HS-5 (cell line): Measurements from ENCODE around the gene WIPF1.

Experiments used
- DNase-seq: peaks from one replicate; pipeline ENCODE4 v3.0.0-alpha.2; 2012; ENCODE audit warnings: low read depth

The WIPF1 gene

GRCh38 chr2:174595116-174595809 lies 2.3 kb downstream of the WIPF1 start:
- DNase-seq, result no peak

- no peak for DNase-seq
Observed at GRCh38 chr2:174594456-174594855, 3.1 kb downstream of the WIPF1 start.

GRCh38 chr2:174593574-174594203 lies 3.9 kb downstream of the WIPF1 start:
- peak; percentile 46 for DNase-seq

- no peak for DNase-seq
Observed at GRCh38 chr2:174593041-174593440, 4.6 kb downstream of the WIPF1 start.

- no peak for DNase-seq
Observed at GRCh38 chr2:174591740-174592139, 5.9 kb downstream of the WIPF1 start.

- DNase-seq, result no peak
Observed at GRCh38 chr2:174590928-174591648, 6.5 kb downstream of the WIPF1 start.

GRCh38 chr2:174590346-174590745 lies 7.3 kb downstream of the WIPF1 start:
- no peak for DNase-seq

GRCh38 chr2:174589334-174589733 lies 8.3 kb downstream of the WIPF1 start:
- no peak for DNase-seq

GRCh38 chr2:174588463-174588862 lies 9.1 kb downstream of the WIPF1 start:
- no peak for DNase-seq

GRCh38 chr2:174587579-174587978 lies 10.0 kb downstream of the WIPF1 start:
- DNase-seq, result no peak

- DNase-seq, result no peak
Observed at GRCh38 chr2:174586418-174587295, 10.9 kb downstream of the WIPF1 start.

- DNase-seq, result no peak
Observed at GRCh38 chr2:174585657-174586252, 11.8 kb downstream of the WIPF1 start.

- DNase-seq, result no peak
Observed at GRCh38 chr2:174585146-174585545, 12.5 kb downstream of the WIPF1 start.

GRCh38 chr2:174581491-174581890 lies 16.1 kb downstream of the WIPF1 start:
- DNase-seq, result no peak

- no peak for DNase-seq
Observed at GRCh38 chr2:174580951-174581350, 16.7 kb downstream of the WIPF1 start.

GRCh38 chr2:174577967-174578589 lies 19.5 kb downstream of the WIPF1 start:
- peak; percentile 40 for DNase-seq

GRCh38 chr2:174575124-174575776 lies 22.4 kb downstream of the WIPF1 start:
- no peak for DNase-seq

GRCh38 chr2:174574657-174575056 lies 22.9 kb downstream of the WIPF1 start:
- DNase-seq, result no peak

GRCh38 chr2:174573621-174574081 lies 24.0 kb downstream of the WIPF1 start:
- no peak for DNase-seq

- DNase-seq, result no peak
Observed at GRCh38 chr2:174572556-174572955, 25.0 kb downstream of the WIPF1 start.
